GM23338 (cell line): Measurements from ENCODE around the gene RASEF. TPM values are rescaled to one million over a fixed set of nuclear protein-coding genes. Genes with fewer than 3 reads are reported as not detected.

Experiments
- ATAC-seq: fragments of 200-7000 bp; cut with Tn5 transposase; 3 replicates; pipeline ENCODE4 v1.9.1; 2020
- DNase-seq: peaks from one replicate; pipeline ENCODE4 v3.0.0-alpha.2; 2015; ENCODE audit warnings: low spot score
- H2AFZ ChIP-seq: fragments of 200-600 bp; sonication (generic); 2 replicates; pipeline ENCODE4 v1.8.0; 2016; ENCODE audit warnings: antibody characterized with exemption, mild to moderate bottlenecking, moderate library complexity
- H3F3A ChIP-seq: fragments of 200-600 bp; sonication (generic); replicated peaks from 2 replicates; pipeline ENCODE4 v1.8.0; 2017; ENCODE audit warnings: antibody characterized with exemption, mixed run types, low read depth
- H3K27ac ChIP-seq: fragments of 200-600 bp; sonication (generic); 2 replicates; pipeline ENCODE4 v1.6.1; 2016; ENCODE audit warnings: low read depth
- H3K27me3 ChIP-seq: fragments of 200-600 bp; sonication (generic); 2 replicates; pipeline ENCODE4 v1.8.0; 2016; ENCODE audit warnings: mild to moderate bottlenecking, mixed run types, moderate library complexity; ENCODE audit not compliant: insufficient read depth
- H3K36me3 ChIP-seq: fragments of 200-600 bp; sonication (generic); 2 replicates; pipeline ENCODE4 v1.8.0; 2016; ENCODE audit warnings: mild to moderate bottlenecking; ENCODE audit not compliant: insufficient read depth
- H3K4me1 ChIP-seq: fragments of 200-600 bp; sonication (generic); 2 replicates; pipeline ENCODE4 v1.8.0; 2016; ENCODE audit warnings: mild to moderate bottlenecking, moderate library complexity; ENCODE audit not compliant: insufficient read depth
- H3K4me2 ChIP-seq: fragments of 200-600 bp; sonication (generic); 2 replicates; pipeline ENCODE4 v1.7.1; 2017; ENCODE audit warnings: mixed run types
- H3K4me3 ChIP-seq: fragments of 200-600 bp; sonication (generic); 2 replicates; pipeline ENCODE4 v1.6.1; 2016; ENCODE audit warnings: mixed run types
- H3K79me2 ChIP-seq: fragments of 200-600 bp; sonication (generic); replicated peaks from 2 replicates; pipeline ENCODE4 v1.8.0; 2017; ENCODE audit warnings: mild to moderate bottlenecking; ENCODE audit not compliant: insufficient read depth
- H3K9me2 ChIP-seq: fragments of 200-600 bp; sonication (generic); 2 replicates; pipeline ENCODE4 v1.8.0; 2017; ENCODE audit not compliant: insufficient read depth
- H4K20me1 ChIP-seq: fragments of 200-600 bp; sonication (generic); replicated peaks from 2 replicates; pipeline ENCODE4 v1.8.0; 2017; ENCODE audit warnings: mild to moderate bottlenecking; ENCODE audit not compliant: insufficient read depth
- H3K27ac Mint-ChIP-seq: 2 replicates; pipeline ENCODE4 v1.8.0; 2020; ENCODE audit warnings: inconsistent platforms, mild to moderate bottlenecking, moderate library complexity, mixed read lengths
- H3K27me3 Mint-ChIP-seq: 3 replicates; pipeline ENCODE4 v1.8.0; 2022; ENCODE audit warnings: low read depth, mild to moderate bottlenecking, moderate library complexity, mixed read lengths, inconsistent platforms; ENCODE audit not compliant: insufficient read depth, poor library complexity
- H3K36me3 Mint-ChIP-seq: 3 replicates; pipeline ENCODE4 v1.8.0; 2021; ENCODE audit warnings: low read depth, mild to moderate bottlenecking, inconsistent platforms, moderate library complexity, mixed read lengths
- H3K4me1 Mint-ChIP-seq: 3 replicates; pipeline ENCODE4 v1.8.0; 2020; ENCODE audit warnings: mild to moderate bottlenecking, inconsistent platforms, mixed read lengths
- H3K4me3 Mint-ChIP-seq: 3 replicates; pipeline ENCODE4 v1.8.0; 2021; ENCODE audit warnings: moderate library complexity, mild to moderate bottlenecking, inconsistent platforms, mixed read lengths
- H3K9me3 Mint-ChIP-seq: 3 replicates; pipeline ENCODE4 v1.8.0; 2020; ENCODE audit warnings: moderate library complexity, mild to moderate bottlenecking, inconsistent platforms, mixed read lengths
- CREB1 ChIP-seq: fragments of 250-450 bp; sonication (Bioruptor Pico); IDR thresholded peaks from 2 replicates; pipeline ENCODE4 v1.5.0; 2020; ENCODE audit warnings: low read depth, mild to moderate bottlenecking, moderate library complexity
- EZH2 ChIP-seq: fragments of 200-600 bp; sonication (generic); IDR thresholded peaks from one replicate; pipeline ENCODE4 v1.8.0; 2017; ENCODE audit warnings: antibody characterized with exemption, mild to moderate bottlenecking, low read depth; ENCODE audit not compliant: unreplicated experiment
- EZH2phosphoT487 ChIP-seq: fragments of 200-600 bp; sonication (generic); IDR thresholded peaks from one replicate; pipeline ENCODE4 v1.8.1; 2018; ENCODE audit warnings: antibody characterized with exemption; ENCODE audit not compliant: unreplicated experiment
- JUNB ChIP-seq: IDR thresholded peaks from one replicate; pipeline ENCODE4 v1.6.1; 2016; ENCODE audit warnings: antibody characterized with exemption; ENCODE audit not compliant: unreplicated experiment
- NANOG ChIP-seq: IDR thresholded peaks from 2 replicates; pipeline ENCODE4 v1.6.1; 2016; ENCODE audit warnings: antibody characterized with exemption, borderline replicate concordance
- POLR2AphosphoS5 ChIP-seq: IDR thresholded peaks from 2 replicates; pipeline ENCODE4 v1.6.1; 2016; ENCODE audit warnings: antibody characterized with exemption, low read depth
- REST ChIP-seq: IDR thresholded peaks from one replicate; pipeline ENCODE4 v1.6.1; 2018; ENCODE audit warnings: antibody characterized with exemption; ENCODE audit not compliant: unreplicated experiment
- STAT1 ChIP-seq: IDR thresholded peaks from one replicate; pipeline ENCODE4 v1.6.1; 2016; ENCODE audit warnings: antibody characterized with exemption; ENCODE audit not compliant: unreplicated experiment
- ZNF114 ChIP-seq: fragments of 250-450 bp; sonication (Bioruptor Pico); IDR thresholded peaks from 2 replicates; pipeline ENCODE4 v1.5.0; 2020; ENCODE audit warnings: mild to moderate bottlenecking, moderate library complexity
- ZNF331 ChIP-seq: fragments of 250-450 bp; sonication (Bioruptor Pico); IDR thresholded peaks from 2 replicates; pipeline ENCODE4 v1.5.0; 2020; ENCODE audit warnings: low read depth, mild to moderate bottlenecking, moderate library complexity
- ZNF462 ChIP-seq: fragments of 250-450 bp; sonication (Bioruptor Pico); IDR thresholded peaks from 2 replicates; pipeline ENCODE4 v1.5.0; 2020; ENCODE audit warnings: mild to moderate bottlenecking, moderate library complexity
- polyA plus RNA-seq: library from polyadenylated mRNA; unstranded; fragments of >200 nt; fragmentation: Nextera tagmentation; extraction: Ambion mirVana; gene quantifications from 2 replicates; pipeline ENCODE4 v1.2.1, GENCODE V29; 2016
- total RNA-seq: library from RNA; depleted of rRNA; stranded (reverse); fragments of >200 nt; shearing (Covaris generic); gene quantifications from 2 replicates; pipeline ENCODE4 v1.2.3, GENCODE V29; 2014
- TF ChIP-seq, protein P1 (sequence below): IDR thresholded peaks from 2 replicates; pipeline ENCODE4 v1.6.1; 2016; ENCODE audit warnings: antibody characterized with exemption
- TF ChIP-seq, protein P2 (sequence below), 2 experiments: fragments of 200-600 bp in 1 of 2; sonication (generic) in 1 of 2; conservative IDR thresholded peaks; 2 replicates each; pipeline versions ENCODE4 v1.5.1 to v1.6.1; 2016 to 2017; ENCODE audit warnings: antibody characterized with exemption in 2 of 2, low read depth in 2 of 2, mild to moderate bottlenecking in 2 of 2, moderate library complexity in 1 of 2

Gene RASEF
- total and polyA plus RNA-seq, 2 experiments from 2014 or later, result 3.6 to 10.4 TPM

- no peaks in the 10 kb centered on the region for H3F3A ChIP-seq
- H3K9me3 Mint-ChIP-seq, result peaks cover 4% of the 10 kb centered on the region; the same call in 2 of the 3 replicates
- H3K4me3 Mint-ChIP-seq, result no peak overlapping the region
- H2AFZ ChIP-seq, result no peak overlapping the region
- H3K9me2 ChIP-seq, result peaks cover 3% of the 10 kb centered on the region; the same call in 1 of the 2 replicates
- no peak overlapping the region for H3K27ac Mint-ChIP-seq
- DNase-seq, result no peak
- H3K4me3 ChIP-seq, result no peak overlapping the region
- H3K4me1 ChIP-seq, result peaks cover 6% of the 10 kb centered on the region; the same call in 1 of the 2 replicates
- peaks cover 16% of the 10 kb centered on the region for H3K79me2 ChIP-seq
- H3K4me2 ChIP-seq, result no peak overlapping the region
- peaks cover 6% of the 10 kb centered on the region for H3K36me3 Mint-ChIP-seq
- H3K27ac ChIP-seq, result no peak overlapping the region
- H3K27me3 ChIP-seq, result peaks cover 39% of the 10 kb centered on the region
- ATAC-seq, result no peak
- TF ChIP-seq POLR2AphosphoS5 (no peak), CREB1 (no peak), ZNF462 (CRISPR knock-in tag) (no peak), REST (no peak), JUNB (no peak), EZH2 (no peak), ZNF114 (CRISPR knock-in tag) (no peak), EZH2phosphoT487 (no peak), ZNF331 (CRISPR knock-in tag) (no peak), NANOG (no peak), STAT1 (no peak)
- TF ChIP-seq, protein P1, sequence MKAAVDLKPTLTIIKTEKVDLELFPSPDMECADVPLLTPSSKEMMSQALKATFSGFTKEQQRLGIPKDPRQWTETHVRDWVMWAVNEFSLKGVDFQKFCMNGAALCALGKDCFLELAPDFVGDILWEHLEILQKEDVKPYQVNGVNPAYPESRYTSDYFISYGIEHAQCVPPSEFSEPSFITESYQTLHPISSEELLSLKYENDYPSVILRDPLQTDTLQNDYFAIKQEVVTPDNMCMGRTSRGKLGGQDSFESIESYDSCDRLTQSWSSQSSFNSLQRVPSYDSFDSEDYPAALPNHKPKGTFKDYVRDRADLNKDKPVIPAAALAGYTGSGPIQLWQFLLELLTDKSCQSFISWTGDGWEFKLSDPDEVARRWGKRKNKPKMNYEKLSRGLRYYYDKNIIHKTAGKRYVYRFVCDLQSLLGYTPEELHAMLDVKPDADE, result no peak
- TF ChIP-seq, protein P2, sequence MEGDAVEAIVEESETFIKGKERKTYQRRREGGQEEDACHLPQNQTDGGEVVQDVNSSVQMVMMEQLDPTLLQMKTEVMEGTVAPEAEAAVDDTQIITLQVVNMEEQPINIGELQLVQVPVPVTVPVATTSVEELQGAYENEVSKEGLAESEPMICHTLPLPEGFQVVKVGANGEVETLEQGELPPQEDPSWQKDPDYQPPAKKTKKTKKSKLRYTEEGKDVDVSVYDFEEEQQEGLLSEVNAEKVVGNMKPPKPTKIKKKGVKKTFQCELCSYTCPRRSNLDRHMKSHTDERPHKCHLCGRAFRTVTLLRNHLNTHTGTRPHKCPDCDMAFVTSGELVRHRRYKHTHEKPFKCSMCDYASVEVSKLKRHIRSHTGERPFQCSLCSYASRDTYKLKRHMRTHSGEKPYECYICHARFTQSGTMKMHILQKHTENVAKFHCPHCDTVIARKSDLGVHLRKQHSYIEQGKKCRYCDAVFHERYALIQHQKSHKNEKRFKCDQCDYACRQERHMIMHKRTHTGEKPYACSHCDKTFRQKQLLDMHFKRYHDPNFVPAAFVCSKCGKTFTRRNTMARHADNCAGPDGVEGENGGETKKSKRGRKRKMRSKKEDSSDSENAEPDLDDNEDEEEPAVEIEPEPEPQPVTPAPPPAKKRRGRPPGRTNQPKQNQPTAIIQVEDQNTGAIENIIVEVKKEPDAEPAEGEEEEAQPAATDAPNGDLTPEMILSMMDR (conservative IDR thresholded peaks at IDR 0.05; ENCODE audit: low read depth in 2 of 2), result no peak
- no peaks in the 10 kb centered on the region for H4K20me1 ChIP-seq
- H3K36me3 ChIP-seq, result no peaks in the 10 kb centered on the region
- peaks cover 22% of the 10 kb centered on the region for H3K27me3 Mint-ChIP-seq
- H3K4me1 Mint-ChIP-seq, result peaks cover 24% of the 10 kb centered on the region
Observed at GRCh38 chr9:83059417-83059816, 3.5 kb downstream of the RASEF start.
